Panc1 (cell line): ENCODE measurements around the gene KRT2. TPM values are rescaled to one million over a fixed set of nuclear protein-coding genes. Genes with fewer than 3 reads are reported as not detected.

Experiments used
- ATAC-seq: fragments of 200-7000 bp; cut with Tn5 transposase; 2 replicates; pipeline ENCODE4 v1.9.1; 2020; ENCODE audit warnings: mild to moderate bottlenecking, moderate library complexity
- BruUV-seq: library from RNA; stranded (reverse); fragments of 400-500 nt; replicated peaks from 2 replicates; lab custom pipeline; 2021; lab: Mats Ljungman, UMichigan
- CTCF ChIA-PET: fragments of 300-600 bp; sonication (Branson Sonifier 250); formaldehyde crosslinking; loops from one replicate; lab custom pipeline; 2022; ENCODE audit warnings: antibody characterized with exemption; lab: Charles Lee
- POLR2A ChIA-PET: fragments of 300-600 bp; sonication (Branson Sonifier 250); formaldehyde crosslinking; loops from one replicate; lab custom pipeline; 2022; ENCODE audit warnings: antibody characterized with exemption; lab: Charles Lee
- DNase-seq: peaks from one replicate; pipeline ENCODE4 v3.0.0-alpha.2; 2010; ENCODE audit warnings: low read depth, low spot score
- H3K27ac ChIP-seq: 2 replicates; pipeline ENCODE4 v1.5.1; 2011; ENCODE audit warnings: mild to moderate bottlenecking, low read length, inconsistent platforms
- H3K27me3 ChIP-seq: fragments of 200-500 bp; sonication (Bioruptor generic); 2 replicates; pipeline ENCODE4 v1.6.0; 2014; ENCODE audit warnings: low read length, inconsistent platforms; ENCODE audit not compliant: control insufficient read depth, insufficient read depth
- H3K36me3 ChIP-seq: fragments of 200-500 bp; sonication (Bioruptor generic); 2 replicates; pipeline ENCODE4 v1.5.1; 2014; ENCODE audit warnings: inconsistent platforms, mild to moderate bottlenecking, low read length, moderate library complexity; ENCODE audit not compliant: control insufficient read depth, insufficient read depth
- H3K4me1 ChIP-seq: 2 replicates; pipeline ENCODE4 v1.5.1; 2011; ENCODE audit warnings: inconsistent platforms, mild to moderate bottlenecking, low read length, moderate library complexity; ENCODE audit not compliant: control insufficient read depth, insufficient read depth
- H3K4me3 ChIP-seq, 2 experiments: 2 replicates each; pipeline ENCODE4 v1.5.1; 2011 to 2012; ENCODE audit warnings: low read depth in 2 of 2, low read length in 2 of 2, mild to moderate bottlenecking in 2 of 2, inconsistent platforms in 1 of 2, moderate library complexity in 1 of 2
- H3K9me3 ChIP-seq: fragments of 200-500 bp; sonication (Bioruptor generic); 2 replicates; pipeline ENCODE4 v1.5.1; 2014; ENCODE audit warnings: low read depth, mild to moderate bottlenecking, inconsistent platforms, low read length, moderate library complexity; ENCODE audit not compliant: control insufficient read depth, insufficient read depth
- CTCF ChIP-seq: fragments of 450-650 bp; IDR thresholded peaks from 2 replicates; pipeline ENCODE4 v1.5.1; 2017; ENCODE audit warnings: mild to moderate bottlenecking
- POLR2AphosphoS5 ChIP-seq: IDR thresholded peaks from 2 replicates; pipeline ENCODE4 v1.6.1; 2012; ENCODE audit warnings: mild to moderate bottlenecking, low read depth, low read length, moderate library complexity
- SIN3A ChIP-seq: IDR thresholded peaks from 2 replicates; pipeline ENCODE4 v1.6.1; 2012; ENCODE audit warnings: low read depth, mild to moderate bottlenecking, low read length, moderate library complexity, borderline replicate concordance; ENCODE audit not compliant: insufficient read depth
- TCF7L2 ChIP-seq: IDR thresholded peaks from 2 replicates; pipeline ENCODE4 v1.6.1; 2011; ENCODE audit warnings: mild to moderate bottlenecking, low read depth, low read length, inconsistent platforms
- in situ Hi-C: cut with HindIII; loops from 2 replicates; pipeline ENCODE4 v1.10.0; 2016; ENCODE audit warnings: low sequenced_read_pairs, low pct_unique_long_range_greater_than_20kb
- intact Hi-C: fragments of 100-400 bp; cut with micrococcal nuclease; formaldehyde crosslinking; loops from one replicate; pipeline ENCODE4 v1.10.0; 2022; ENCODE audit not compliant: unreplicated experiment
- total RNA-seq: library from RNA; stranded (reverse); gene quantifications from one replicate; pipeline ENCODE4 v1.2.1, GENCODE V29; 2021; ENCODE audit not compliant: unreplicated experiment
- TF ChIP-seq, protein P1 (sequence below), 2 experiments: IDR thresholded peaks; 2 replicates each; pipeline ENCODE4 v1.6.1; 2011 to 2012; ENCODE audit warnings: low read depth in 2 of 2, control low read depth in 1 of 2, low read length in 1 of 2, mild to moderate bottlenecking in 1 of 2, moderate library complexity in 1 of 2; ENCODE audit not compliant: insufficient read depth in 1 of 2

The KRT2 gene
- total RNA-seq, 1 experiment from 2014 or later, result 0.33 TPM

GRCh38 chr12:52605542-52605941, 46.5 kb downstream of the KRT2 start:
- Histone ChIP-seq H3K36me3 (no peaks in the 10 kb centered on the region), H3K27me3 (peaks cover 2% of the 10 kb centered on the region; the same call in 1 of the 2 replicates), H3K27ac (no peak overlapping the region), H3K4me3 (no peak overlapping the region), H3K4me1 (no peaks in the 10 kb centered on the region), H3K9me3 (no peaks in the 10 kb centered on the region)
- ChIA-PET POLR2A (no interaction called here), CTCF (interaction anchor here (0.6 to 1.0 kb wide), 2 partner anchors 154 to 265 kb away, joined by 3 read pairs; no protein-coding TSS in a partner anchor)
- no peak for DNase-seq
- TF ChIP-seq POLR2AphosphoS5, result no peak
- no peak for TF ChIP-seq CTCF
- no peak for TF ChIP-seq TCF7L2
- TF ChIP-seq SIN3A, result no peak
- TF ChIP-seq, protein P1, sequence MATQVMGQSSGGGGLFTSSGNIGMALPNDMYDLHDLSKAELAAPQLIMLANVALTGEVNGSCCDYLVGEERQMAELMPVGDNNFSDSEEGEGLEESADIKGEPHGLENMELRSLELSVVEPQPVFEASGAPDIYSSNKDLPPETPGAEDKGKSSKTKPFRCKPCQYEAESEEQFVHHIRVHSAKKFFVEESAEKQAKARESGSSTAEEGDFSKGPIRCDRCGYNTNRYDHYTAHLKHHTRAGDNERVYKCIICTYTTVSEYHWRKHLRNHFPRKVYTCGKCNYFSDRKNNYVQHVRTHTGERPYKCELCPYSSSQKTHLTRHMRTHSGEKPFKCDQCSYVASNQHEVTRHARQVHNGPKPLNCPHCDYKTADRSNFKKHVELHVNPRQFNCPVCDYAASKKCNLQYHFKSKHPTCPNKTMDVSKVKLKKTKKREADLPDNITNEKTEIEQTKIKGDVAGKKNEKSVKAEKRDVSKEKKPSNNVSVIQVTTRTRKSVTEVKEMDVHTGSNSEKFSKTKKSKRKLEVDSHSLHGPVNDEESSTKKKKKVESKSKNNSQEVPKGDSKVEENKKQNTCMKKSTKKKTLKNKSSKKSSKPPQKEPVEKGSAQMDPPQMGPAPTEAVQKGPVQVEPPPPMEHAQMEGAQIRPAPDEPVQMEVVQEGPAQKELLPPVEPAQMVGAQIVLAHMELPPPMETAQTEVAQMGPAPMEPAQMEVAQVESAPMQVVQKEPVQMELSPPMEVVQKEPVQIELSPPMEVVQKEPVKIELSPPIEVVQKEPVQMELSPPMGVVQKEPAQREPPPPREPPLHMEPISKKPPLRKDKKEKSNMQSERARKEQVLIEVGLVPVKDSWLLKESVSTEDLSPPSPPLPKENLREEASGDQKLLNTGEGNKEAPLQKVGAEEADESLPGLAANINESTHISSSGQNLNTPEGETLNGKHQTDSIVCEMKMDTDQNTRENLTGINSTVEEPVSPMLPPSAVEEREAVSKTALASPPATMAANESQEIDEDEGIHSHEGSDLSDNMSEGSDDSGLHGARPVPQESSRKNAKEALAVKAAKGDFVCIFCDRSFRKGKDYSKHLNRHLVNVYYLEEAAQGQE (IDR thresholded peaks at IDR 0.05; ENCODE audit: insufficient read depth in 1 of 2, low read depth in 2 of 2, low read length in 1 of 2), result no peak
- BruUV-seq, result no TSS peak
- intact Hi-C loops (no loop called here), in situ Hi-C loops (no loop called here)
- ATAC-seq, result no peak

DNA sequence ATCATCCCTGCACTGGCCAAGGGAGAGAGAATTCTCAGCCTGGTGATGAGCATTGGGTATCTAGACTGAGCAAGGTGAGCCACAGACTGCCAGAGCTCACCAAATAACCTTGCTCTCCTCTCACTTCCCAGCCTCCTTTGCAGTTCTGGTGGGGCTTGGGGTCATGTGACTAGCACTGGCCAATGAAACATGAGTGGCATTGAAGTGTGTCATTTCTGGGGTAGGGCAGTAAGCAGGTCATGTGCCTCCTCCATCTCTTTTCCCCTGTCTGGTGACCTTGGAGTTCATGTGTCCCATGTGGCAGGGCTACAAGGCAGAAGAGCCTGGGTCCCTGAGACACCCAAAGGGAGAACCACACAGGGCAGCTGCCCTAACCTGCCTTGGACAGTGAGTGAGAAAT, 47.2 kb downstream of the KRT2 start:
- DNase-seq (no peak), ATAC-seq (no peak)
- in situ Hi-C loops (no loop called here), intact Hi-C loops (no loop called here)
- Histone ChIP-seq H3K27me3 (peaks cover 2% of the 10 kb centered on the region; the same call in 1 of the 2 replicates), H3K36me3 (no peaks in the 10 kb centered on the region), H3K9me3 (no peaks in the 10 kb centered on the region), H3K27ac (no peak overlapping the region), H3K4me3 (no peak overlapping the region), H3K4me1 (no peaks in the 10 kb centered on the region)
- CTCF ChIA-PET, result interaction anchor here (1.0 kb wide), 1 partner anchor 266 kb away, joined by 3 read pairs; no protein-coding TSS in a partner anchor
- POLR2A ChIA-PET, result no interaction called here
- no TSS peak for BruUV-seq
- TF ChIP-seq POLR2AphosphoS5 (no peak), TCF7L2 (no peak), CTCF (no peak), SIN3A (no peak)
- TF ChIP-seq, protein P1 (IDR thresholded peaks at IDR 0.05; ENCODE audit: insufficient read depth in 1 of 2, low read depth in 2 of 2, low read length in 1 of 2), result no peak
